ENCODE measurements around the gene PIEZO2. TPM values are rescaled to one million over a fixed set of nuclear protein-coding genes. Genes with fewer than 3 reads are reported as not detected.
"Not testable (repeated sequence)": the region's sequence is repeated elsewhere in the genome, so short reads cannot be mapped to it uniquely, and the experiment has no call there.

The PIEZO2 gene
- total RNA-seq, 4 donors from 2014 or later: 0.18 to 3.0 (median 0.21) TPM

DNA sequence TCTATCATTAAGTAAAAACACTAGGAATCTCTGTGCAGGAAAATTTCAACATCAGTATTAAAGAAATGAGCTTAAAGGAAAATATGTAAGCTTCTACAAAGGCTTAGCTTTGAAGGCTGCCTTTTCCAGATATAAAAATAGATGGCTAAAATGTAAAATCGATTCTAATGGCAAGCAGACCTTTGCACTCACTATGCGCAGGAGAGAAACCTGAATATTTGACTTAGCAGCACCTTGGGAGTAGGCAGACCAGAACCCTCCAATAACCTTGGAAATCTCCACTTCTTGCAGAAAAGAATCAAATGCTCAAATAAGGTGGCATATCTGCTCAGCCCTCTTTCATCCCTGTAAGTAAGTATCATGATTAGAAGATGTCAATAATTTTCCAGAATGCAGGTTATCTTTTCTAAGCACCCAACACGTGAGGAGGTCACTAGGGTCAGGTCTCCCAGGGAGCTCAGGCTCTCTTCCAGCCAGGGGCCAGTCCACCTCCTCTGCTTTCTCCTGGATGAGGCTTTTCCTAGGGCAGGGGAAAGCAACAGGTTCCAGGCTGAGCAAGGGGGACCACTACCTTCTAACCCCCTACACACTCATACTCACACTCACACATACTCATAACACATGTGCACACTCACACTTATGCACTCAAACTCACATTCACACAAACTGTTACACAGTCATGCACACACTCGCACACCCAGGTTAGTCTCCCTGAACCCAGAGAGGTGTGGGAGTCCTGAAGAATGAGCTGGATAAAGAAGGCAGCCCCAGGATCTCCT lies 3.8 kb downstream of the PIEZO2 start:
- TF ChIP-seq, protein P1, sequence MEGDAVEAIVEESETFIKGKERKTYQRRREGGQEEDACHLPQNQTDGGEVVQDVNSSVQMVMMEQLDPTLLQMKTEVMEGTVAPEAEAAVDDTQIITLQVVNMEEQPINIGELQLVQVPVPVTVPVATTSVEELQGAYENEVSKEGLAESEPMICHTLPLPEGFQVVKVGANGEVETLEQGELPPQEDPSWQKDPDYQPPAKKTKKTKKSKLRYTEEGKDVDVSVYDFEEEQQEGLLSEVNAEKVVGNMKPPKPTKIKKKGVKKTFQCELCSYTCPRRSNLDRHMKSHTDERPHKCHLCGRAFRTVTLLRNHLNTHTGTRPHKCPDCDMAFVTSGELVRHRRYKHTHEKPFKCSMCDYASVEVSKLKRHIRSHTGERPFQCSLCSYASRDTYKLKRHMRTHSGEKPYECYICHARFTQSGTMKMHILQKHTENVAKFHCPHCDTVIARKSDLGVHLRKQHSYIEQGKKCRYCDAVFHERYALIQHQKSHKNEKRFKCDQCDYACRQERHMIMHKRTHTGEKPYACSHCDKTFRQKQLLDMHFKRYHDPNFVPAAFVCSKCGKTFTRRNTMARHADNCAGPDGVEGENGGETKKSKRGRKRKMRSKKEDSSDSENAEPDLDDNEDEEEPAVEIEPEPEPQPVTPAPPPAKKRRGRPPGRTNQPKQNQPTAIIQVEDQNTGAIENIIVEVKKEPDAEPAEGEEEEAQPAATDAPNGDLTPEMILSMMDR (IDR thresholded peaks at IDR 0.05 in 4 of 5, conservative IDR thresholded peaks at IDR 0.05 in 1 of 5): no peak
- in situ Hi-C loops (cut with MboI; ENCODE audit: low sequenced_read_pairs in 4 of 4): loop anchor here in 1 of 4 donors (25.0 kb wide), 1 partner anchor 283 kb away; no protein-coding TSS in a partner anchor
- intact Hi-C loops (cut with DNase I; ENCODE audit: low total_unique reads): no loop called here
- no peak for DNase-seq
- no peak for ATAC-seq
- no peak overlapping the region for H3K4me3 ChIP-seq
- H3K4me1 ChIP-seq: peaks cover 0 to 6% of the 10 kb centered on the region in 2 donors
- H3K27me3 ChIP-seq: peaks cover 6 to 18% (median 15%) of the 10 kb centered on the region in 3 donors
- H3K36me3 ChIP-seq: no peaks in the 10 kb centered on the region
- H3K9me3 ChIP-seq: no peaks in the 10 kb centered on the region
- H3K27ac ChIP-seq: no peak overlapping the region

DNA sequence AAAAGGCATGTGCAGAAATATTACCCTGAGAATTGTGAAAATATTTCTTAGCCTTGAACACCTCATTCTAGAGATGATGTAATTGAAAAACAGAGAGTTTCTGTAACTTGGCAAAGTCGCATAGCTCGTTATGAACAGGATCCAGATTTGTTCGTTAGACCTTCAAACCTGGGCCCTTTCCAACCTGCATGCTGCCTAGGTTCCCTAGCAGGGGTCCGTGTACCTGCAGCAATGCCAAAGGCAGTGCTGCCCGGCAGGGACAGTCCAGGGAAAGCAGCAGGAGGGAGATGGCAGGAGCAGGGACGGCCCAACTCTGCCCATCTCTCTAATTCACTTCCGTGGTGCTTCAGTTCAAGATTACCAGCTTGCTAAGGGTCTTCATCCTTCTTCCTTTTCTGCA lies 12.0 kb downstream of the PIEZO2 start:
- Histone ChIP-seq H3K27ac (no peak overlapping the region), H3K9me3 (no peaks in the 10 kb centered on the region), H3K4me1 (no peaks in the 10 kb centered on the region), H3K27me3 (no peaks in the 10 kb centered on the region), H3K4me3 (no peak overlapping the region), H3K36me3 (no peaks in the 10 kb centered on the region)
- TF ChIP-seq, protein P1 (IDR thresholded peaks at IDR 0.05 in 4 of 5, conservative IDR thresholded peaks at IDR 0.05 in 1 of 5): no peak
- no peak for TF ChIP-seq POLR2A (IDR thresholded peaks at IDR 0.05)
- DNase-seq: no peak
- in situ Hi-C loops (cut with MboI; ENCODE audit: low sequenced_read_pairs in 4 of 4): loop anchor here in 1 of 4 donors (25.0 kb wide), 1 partner anchor 275 kb away; no protein-coding TSS in a partner anchor
- intact Hi-C loops (cut with DNase I; ENCODE audit: low total_unique reads): no loop called here
- ATAC-seq: no peak

DNA sequence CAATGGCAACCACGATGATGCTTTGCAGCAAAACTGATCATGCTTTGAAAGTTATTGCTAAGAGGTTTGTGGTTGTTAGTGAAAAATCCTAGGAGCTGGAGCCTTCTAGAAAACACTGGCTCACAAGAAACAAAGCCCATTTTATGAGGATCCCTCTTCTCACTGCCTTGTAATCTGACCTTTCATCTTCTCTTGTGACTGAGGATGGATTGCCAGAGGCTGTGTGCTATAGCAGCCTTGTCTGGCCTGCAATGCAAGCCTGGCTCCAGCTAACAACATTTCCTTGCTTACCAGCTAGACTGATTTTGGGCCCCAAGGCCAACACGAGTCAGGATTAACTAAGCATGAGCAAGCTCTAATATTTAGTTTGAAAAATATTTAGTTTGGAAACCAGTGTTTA lies 13.1 kb downstream of the PIEZO2 start:
- no peaks in the 10 kb centered on the region for H3K36me3 ChIP-seq
- ATAC-seq (no peak), DNase-seq (no peak)
- in situ Hi-C loops (cut with MboI; ENCODE audit: low sequenced_read_pairs in 4 of 4) (loop anchor here in 1 of 4 donors (25.0 kb wide), 1 partner anchor 274 kb away; no protein-coding TSS in a partner anchor), intact Hi-C loops (cut with DNase I; ENCODE audit: low total_unique reads) (no loop called here)
- H3K9me3 ChIP-seq: no peaks in the 10 kb centered on the region
- H3K27ac ChIP-seq: no peak overlapping the region
- no peaks in the 10 kb centered on the region for H3K27me3 ChIP-seq
- no peak overlapping the region for H3K4me3 ChIP-seq
- TF ChIP-seq, protein P1 (IDR thresholded peaks at IDR 0.05 in 4 of 5, conservative IDR thresholded peaks at IDR 0.05 in 1 of 5): no peak
- no peak for TF ChIP-seq POLR2A (IDR thresholded peaks at IDR 0.05)
- no peaks in the 10 kb centered on the region for H3K4me1 ChIP-seq

DNA sequence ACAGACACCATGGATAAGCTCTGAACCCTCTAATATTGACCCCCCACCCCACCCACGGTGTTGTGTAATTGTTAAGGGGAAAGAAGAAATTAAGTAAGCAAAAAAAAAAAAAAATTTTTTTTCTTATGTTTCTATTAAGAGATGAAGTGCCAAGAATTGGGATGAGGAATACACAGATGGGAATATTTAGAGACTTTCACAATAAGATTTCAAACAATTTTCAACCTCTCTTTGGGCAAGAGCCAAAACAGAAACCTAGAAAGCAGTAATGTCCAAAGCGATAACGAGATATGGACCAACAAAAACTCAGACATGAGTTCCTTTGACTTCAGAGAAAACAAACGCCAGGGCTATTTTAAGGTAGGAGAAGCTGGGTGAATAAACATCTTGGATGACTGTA lies 14.4 kb downstream of the PIEZO2 start:
- H3K9me3 ChIP-seq: no peaks in the 10 kb centered on the region
- no peaks in the 10 kb centered on the region for H3K4me1 ChIP-seq
- H3K27me3 ChIP-seq: no peaks in the 10 kb centered on the region
- DNase-seq (no peak), ATAC-seq (no peak)
- no peak overlapping the region for H3K4me3 ChIP-seq
- TF ChIP-seq, protein P1 (IDR thresholded peaks at IDR 0.05 in 4 of 5, conservative IDR thresholded peaks at IDR 0.05 in 1 of 5): no peak
- no peak for TF ChIP-seq POLR2A (IDR thresholded peaks at IDR 0.05)
- intact Hi-C loops (cut with DNase I; ENCODE audit: low total_unique reads) (no loop called here), in situ Hi-C loops (cut with MboI; ENCODE audit: low sequenced_read_pairs in 4 of 4) (loop anchor here in 1 of 4 donors (25.0 kb wide), 1 partner anchor 273 kb away; no protein-coding TSS in a partner anchor)
- no peak overlapping the region for H3K27ac ChIP-seq
- no peaks in the 10 kb centered on the region for H3K36me3 ChIP-seq

DNA sequence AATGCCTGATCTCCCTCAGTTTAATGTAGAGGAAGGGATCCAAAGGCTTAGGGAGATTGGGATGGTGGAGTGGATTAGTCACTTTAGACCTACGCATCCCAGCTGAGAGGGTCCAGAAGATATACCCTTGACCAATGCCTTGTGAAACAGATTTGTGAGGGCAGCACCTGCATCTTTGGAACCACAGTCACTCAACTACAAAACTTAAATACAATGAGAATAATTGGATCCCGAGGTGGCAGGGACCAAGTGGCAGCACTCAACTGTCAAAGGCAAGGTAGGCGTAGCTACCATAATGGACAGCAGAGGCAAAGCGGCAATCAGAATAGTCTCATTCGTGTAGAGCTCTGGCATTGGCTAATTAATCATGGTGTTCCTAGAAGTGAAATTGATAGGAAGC lies 20.3 kb downstream of the PIEZO2 start:
- H3K27me3 ChIP-seq; H3K9me3 ChIP-seq; H3K4me1 ChIP-seq; DNase-seq; H3K36me3 ChIP-seq; H3K27ac ChIP-seq; H3K4me3 ChIP-seq; intact Hi-C loops (cut with DNase I; ENCODE audit: low total_unique reads); ATAC-seq: not testable (repeated sequence)
- in situ Hi-C loops (cut with MboI; ENCODE audit: low sequenced_read_pairs in 4 of 4): loop anchor here in 1 of 4 donors (25.0 kb wide), 1 partner anchor 267 kb away; no protein-coding TSS in a partner anchor
